Progenitor cell of endocrine pancreas (in vitro differentiated cells): Measurements from ENCODE around the gene EEPD1. TPM values are rescaled to one million over a fixed set of nuclear protein-coding genes. Genes with fewer than 3 reads are reported as not detected.

Experiments used
- DNase-seq: peaks from one replicate; pipeline ENCODE4 v3.0.0; 2021; ENCODE audit warnings: low spot score; ENCODE audit not compliant: unreplicated experiment
- H3K27ac Mint-ChIP-seq: 2 replicates; pipeline ENCODE4 v1.8.0; 2021; ENCODE audit warnings: mild to moderate bottlenecking, moderate library complexity, mixed read lengths
- H3K27me3 Mint-ChIP-seq: 2 replicates; pipeline ENCODE4 v1.8.0; 2021; ENCODE audit warnings: mixed read lengths
- H3K36me3 Mint-ChIP-seq: 2 replicates; pipeline ENCODE4 v1.8.0; 2022; ENCODE audit warnings: mixed read lengths; ENCODE audit not compliant: insufficient read depth
- H3K4me1 Mint-ChIP-seq: 2 replicates; pipeline ENCODE4 v1.8.0; 2021; ENCODE audit warnings: low read depth, mixed read lengths
- H3K4me3 Mint-ChIP-seq: 2 replicates; pipeline ENCODE4 v1.8.0; 2021; ENCODE audit warnings: low read depth, mild to moderate bottlenecking, moderate library complexity, mixed read lengths
- H3K9me3 Mint-ChIP-seq: 2 replicates; pipeline ENCODE4 v1.8.0; 2021; ENCODE audit warnings: low read depth, mixed read lengths
- CTCF ChIP-seq: fragments of 200-600 bp; sonication (generic); IDR thresholded peaks from one replicate; pipeline ENCODE4 v1.5.0; 2021; ENCODE audit warnings: antibody characterized with exemption, mild to moderate bottlenecking; ENCODE audit not compliant: unreplicated experiment
- total RNA-seq: library from RNA; stranded (reverse); gene quantifications from 2 replicates; pipeline ENCODE4 v1.2.1, GENCODE V29; 2021

Gene EEPD1
- total RNA-seq, 1 donor from 2014 or later: 10.6 TPM

- Mint-ChIP-seq H3K27me3 (peaks cover 3% of the 10 kb centered on the region), H3K9me3 (no peaks in the 10 kb centered on the region), H3K36me3 (peaks cover 9% of the 10 kb centered on the region), H3K4me3 (no peak overlapping the region), H3K4me1 (peaks cover 28% of the 10 kb centered on the region), H3K27ac (no peak overlapping the region)
- TF ChIP-seq CTCF: no peak
- DNase-seq: no peak
These were observed 131.5 kb downstream of the EEPD1 start for GRCh38 chr7:36284456-36285090.

GRCh38 chr7:36285276-36285675 lies 132.2 kb downstream of the EEPD1 start:
- no peaks in the 10 kb centered on the region for H3K9me3 Mint-ChIP-seq
- H3K4me3 Mint-ChIP-seq: no peak overlapping the region
- H3K36me3 Mint-ChIP-seq: peaks cover 10% of the 10 kb centered on the region
- peaks cover 26% of the 10 kb centered on the region for H3K4me1 Mint-ChIP-seq
- TF ChIP-seq CTCF: no peak
- DNase-seq: no peak
- H3K27ac Mint-ChIP-seq: no peak overlapping the region
- H3K27me3 Mint-ChIP-seq: peaks cover 3% of the 10 kb centered on the region

- Mint-ChIP-seq H3K36me3 (peaks cover 10% of the 10 kb centered on the region), H3K27ac (peak overlapping the region; percentile 41), H3K27me3 (peaks cover 3% of the 10 kb centered on the region), H3K4me1 (peaks cover 27% of the 10 kb centered on the region), H3K9me3 (no peaks in the 10 kb centered on the region), H3K4me3 (no peak overlapping the region)
- no peak for DNase-seq
- no peak for TF ChIP-seq CTCF
These were observed 133.2 kb downstream of the EEPD1 start for GRCh38 chr7:36286226-36286625.

- Mint-ChIP-seq H3K27me3 (no peaks in the 10 kb centered on the region), H3K9me3 (no peaks in the 10 kb centered on the region), H3K27ac (no peak overlapping the region), H3K4me3 (no peak overlapping the region), H3K4me1 (peaks cover 28% of the 10 kb centered on the region), H3K36me3 (peaks cover 12% of the 10 kb centered on the region)
- DNase-seq: no peak
- TF ChIP-seq CTCF: no peak
These were observed 133.6 kb downstream of the EEPD1 start for GRCh38 chr7:36286688-36287087.

GRCh38 chr7:36287371-36288241 lies 134.6 kb downstream of the EEPD1 start:
- no peaks in the 10 kb centered on the region for H3K27me3 Mint-ChIP-seq
- no peaks in the 10 kb centered on the region for H3K9me3 Mint-ChIP-seq
- peaks cover 34% of the 10 kb centered on the region for H3K4me1 Mint-ChIP-seq
- TF ChIP-seq CTCF: no peak
- no peak overlapping the region for H3K4me3 Mint-ChIP-seq
- H3K36me3 Mint-ChIP-seq: peaks cover 12% of the 10 kb centered on the region
- H3K27ac Mint-ChIP-seq: peak overlapping the region; percentile 92
- DNase-seq: no peak
